Small intestine (tissue), 7 donors: ENCODE data around the gene SDC4. TPM values are rescaled to one million over a fixed set of nuclear protein-coding genes. Genes with fewer than 3 reads are reported as not detected.

Experiments used
- DNase-seq, 2 donors: peaks; one replicate each; pipeline versions ENCODE4 v3.0.0 to v3.0.0-alpha.2; 2013
- FAIRE-seq: peaks from 2 replicates; lab custom pipeline; 2012; peaks lifted over from hg19 to GRCh38; lab: Jason Lieb, UNC
- H3K27ac ChIP-seq, 3 donors: one replicate each; pipeline ENCODE4 v1.5.1; 2013; ENCODE audit warnings: low read length in 2 of 3, mild to moderate bottlenecking in 2 of 3, control low read depth in 1 of 3, inconsistent platforms in 1 of 3, low read depth in 1 of 3, moderate library complexity in 1 of 3
- H3K27me3 ChIP-seq, 3 donors: one replicate each; pipeline ENCODE4 v1.6.1; 2013; ENCODE audit warnings: low read length in 3 of 3, inconsistent platforms in 1 of 3; ENCODE audit not compliant: control insufficient read depth in 3 of 3, insufficient read depth in 3 of 3
- H3K36me3 ChIP-seq, 3 donors: one replicate each; pipeline ENCODE4 v1.6.1; 2013; ENCODE audit warnings: low read length in 3 of 3, inconsistent platforms in 1 of 3, low read depth in 1 of 3, mild to moderate bottlenecking in 1 of 3, moderate library complexity in 1 of 3; ENCODE audit not compliant: control insufficient read depth in 3 of 3, insufficient read depth in 2 of 3
- H3K4me1 ChIP-seq, 3 donors: one replicate each; pipeline ENCODE4 v1.6.1; 2013; ENCODE audit warnings: low read length in 2 of 3, inconsistent platforms in 1 of 3, low read depth in 1 of 3, mild to moderate bottlenecking in 1 of 3, moderate library complexity in 1 of 3; ENCODE audit not compliant: control insufficient read depth in 3 of 3, insufficient read depth in 2 of 3
- H3K4me3 ChIP-seq, 3 donors: one replicate each; pipeline ENCODE4 v1.5.1; 2013; ENCODE audit warnings: low read length in 3 of 3, control low read depth in 1 of 3, inconsistent platforms in 1 of 3, low read depth in 1 of 3, mild to moderate bottlenecking in 1 of 3, moderate library complexity in 1 of 3
- H3K9me3 ChIP-seq, 2 donors: one replicate each; pipeline ENCODE4 v1.6.1; 2013; ENCODE audit warnings: low read depth in 1 of 2, low read length in 1 of 2; ENCODE audit not compliant: control insufficient read depth in 2 of 2, insufficient read depth in 1 of 2
- WGBS, 3 donors: extraction: QIAGEN DNeasy Blood & Tissue Kit; methylation state at CpG; one replicate each; pipeline ENCODE4 v1.1.7; 2013; 5-methylcytosine and 5-hydroxymethylcytosine counted together
- polyA plus RNA-seq, 4 donors: library from polyadenylated mRNA; stranded (reverse) in 3 of 4; unstranded in 1 of 4; fragments of 200-250 nt in 3 of 4; fragments of 120-200 nt in 1 of 4; gene quantifications; one replicate each; pipeline versions ENCODE4 v1.2.1 to v1.2.3, GENCODE V29; 2013
- donor health status: healthy with polysubstance abuse.
- donor health status: control.
- donor health status: control.
- donor health status: Bipolar disorder and iron deficiency.
- donor health status: healthy.

Gene SDC4
- polyA plus RNA-seq, 4 donors = 14.3 to 95.8 (median 23.5) TPM

- peaks cover 0 to 14% (median 0%) of the 10 kb centered on the region in 3 donors for H3K4me1 ChIP-seq
- FAIRE-seq = no peak
- 85 to 89% (median 86%) methylated on average over 1 of the region's 1 CpG for WGBS, 3 donors
- no peak within 1 kb of the TSS for H3K4me3 ChIP-seq
- H3K27me3 ChIP-seq = no peaks in the 10 kb centered on the region
- DNase-seq = no peak
- H3K36me3 ChIP-seq = peaks cover 0 to 4% (median 3%) of the 10 kb centered on the region in 3 donors
- no peak within 1 kb of the TSS for H3K27ac ChIP-seq
- H3K9me3 ChIP-seq = no peaks in the 10 kb centered on the region
Measured at GRCh38 chr20:45378191-45378590, 30.0 kb upstream of the SDC4 start, which contains the start of gene TP53TG5. TP53TG5 (minus strand) TSS chr20:45378325; CDS start chr20:45378236, 89 bp downstream.

GRCh38 chr20:45377269-45377668 lies 29.0 kb upstream of the SDC4 start:
- DNase-seq = no peak
- Histone ChIP-seq H3K4me1 (peaks cover 0 to 19% (median 5%) of the 10 kb centered on the region in 3 donors), H3K27me3 (no peaks in the 10 kb centered on the region), H3K4me3 (no peak overlapping the region), H3K9me3 (no peaks in the 10 kb centered on the region), H3K27ac (no peak overlapping the region), H3K36me3 (peaks cover 0 to 5% (median 3%) of the 10 kb centered on the region in 3 donors)
- FAIRE-seq = no peak
- 84 to 91% (median 85%) methylated on average over 11 of the region's 11 CpGs for WGBS, 3 donors

GRCh38 chr20:45374966-45375365 lies 26.7 kb upstream of the SDC4 start:
- H3K36me3 ChIP-seq = peaks cover 0 to 7% (median 3%) of the 10 kb centered on the region in 3 donors
- DNase-seq (no peak), FAIRE-seq (no peak)
- WGBS, 3 donors = 96 to 97% (median 96%) methylated on average over 14 of the region's 14 CpGs
- no peak overlapping the region for H3K27ac ChIP-seq
- no peaks in the 10 kb centered on the region for H3K9me3 ChIP-seq
- H3K4me1 ChIP-seq = peaks cover 3 to 27% (median 7%) of the 10 kb centered on the region in 3 donors
- H3K4me3 ChIP-seq = no peak overlapping the region
- H3K27me3 ChIP-seq = no peaks in the 10 kb centered on the region

- peaks cover 0 to 7% (median 3%) of the 10 kb centered on the region in 3 donors for H3K36me3 ChIP-seq
- no peaks in the 10 kb centered on the region for H3K27me3 ChIP-seq
- DNase-seq = no peak
- peaks cover 3 to 28% (median 7%) of the 10 kb centered on the region in 3 donors for H3K4me1 ChIP-seq
- H3K4me3 ChIP-seq = peak overlapping the region in 1 of 3 donors; percentile 47
- 45 to 59% (median 49%) methylated on average over 9 of the region's 9 CpGs for WGBS, 3 donors
- H3K9me3 ChIP-seq = no peaks in the 10 kb centered on the region
- peak overlapping the region in 1 of 3 donors; percentile 62 for H3K27ac ChIP-seq
- no peak for FAIRE-seq
Measured at GRCh38 chr20:45374101-45374467, 25.9 kb upstream of the SDC4 start.

GRCh38 chr20:45373353-45374100 lies 25.3 kb upstream of the SDC4 start:
- peak overlapping the region; percentile 62 to 85 (median 78) for H3K27ac ChIP-seq
- H3K27me3 ChIP-seq = no peaks in the 10 kb centered on the region
- no peak for FAIRE-seq
- 1 to 4% (median 3%) methylated on average over 38 of the region's 38 CpGs for WGBS, 3 donors
- no peaks in the 10 kb centered on the region for H3K9me3 ChIP-seq
- peaks cover 0 to 10% (median 3%) of the 10 kb centered on the region in 3 donors for H3K36me3 ChIP-seq
- H3K4me3 ChIP-seq = peak overlapping the region; percentile 26 to 51 (median 47)
- peak; percentile 91 to 95 for DNase-seq
- H3K4me1 ChIP-seq = peaks cover 3 to 28% (median 7%) of the 10 kb centered on the region in 3 donors

- H3K9me3 ChIP-seq = no peaks in the 10 kb centered on the region
- H3K27ac ChIP-seq = peak overlapping the region in 2 of 3 donors; percentile 78 to 85
- H3K4me3 ChIP-seq = peak overlapping the region in 2 of 3 donors; percentile 47 to 51
- no peak for FAIRE-seq
- H3K4me1 ChIP-seq = peaks cover 3 to 28% (median 7%) of the 10 kb centered on the region in 3 donors
- no peaks in the 10 kb centered on the region for H3K27me3 ChIP-seq
- 36 to 49% (median 47%) methylated on average over 27 to 30 of the region's 30 CpGs for WGBS, 3 donors
- DNase-seq = no peak
- peaks cover 2 to 13% (median 3%) of the 10 kb centered on the region in 3 donors for H3K36me3 ChIP-seq
Measured at GRCh38 chr20:45372646-45373352, 24.6 kb upstream of the SDC4 start.

- Histone ChIP-seq H3K27me3 (no peaks in the 10 kb centered on the region), H3K4me3 (no peak overlapping the region), H3K36me3 (peaks cover 3 to 18% (median 3%) of the 10 kb centered on the region in 3 donors), H3K27ac (no peak overlapping the region), H3K4me1 (peaks cover 3 to 25% (median 7%) of the 10 kb centered on the region in 3 donors), H3K9me3 (no peaks in the 10 kb centered on the region)
- 79 to 92% (median 90%) methylated on average over 10 of the region's 10 CpGs for WGBS, 3 donors
- DNase-seq (no peak), FAIRE-seq (no peak)
Measured at GRCh38 chr20:45372241-45372640, 24.0 kb upstream of the SDC4 start.

- DNase-seq = peak; percentile 85 to 86
- H3K27ac ChIP-seq = peak overlapping the region; percentile 25 to 70 (median 59)
- H3K27me3 ChIP-seq = no peaks in the 10 kb centered on the region
- WGBS, 3 donors = 43 to 69% (median 44%) methylated on average over 3 of the region's 3 CpGs
- peaks cover 7 to 28% (median 11%) of the 10 kb centered on the region in 3 donors for H3K36me3 ChIP-seq
- peaks cover 3 to 15% (median 7%) of the 10 kb centered on the region in 3 donors for H3K4me1 ChIP-seq
- no peak overlapping the region for H3K4me3 ChIP-seq
- no peaks in the 10 kb centered on the region for H3K9me3 ChIP-seq
- FAIRE-seq = no peak
Measured at GRCh38 chr20:45370571-45371160, 22.4 kb upstream of the SDC4 start.
